ENCODE data around the gene HOXD3. TPM values are rescaled to one million over a fixed set of nuclear protein-coding genes. Genes with fewer than 3 reads are reported as not detected.

HOXD3 gene
- polyA plus RNA-seq, 1 of the 3 experiments (the other 2 are of a cell fraction), result 0.81 TPM

DNA sequence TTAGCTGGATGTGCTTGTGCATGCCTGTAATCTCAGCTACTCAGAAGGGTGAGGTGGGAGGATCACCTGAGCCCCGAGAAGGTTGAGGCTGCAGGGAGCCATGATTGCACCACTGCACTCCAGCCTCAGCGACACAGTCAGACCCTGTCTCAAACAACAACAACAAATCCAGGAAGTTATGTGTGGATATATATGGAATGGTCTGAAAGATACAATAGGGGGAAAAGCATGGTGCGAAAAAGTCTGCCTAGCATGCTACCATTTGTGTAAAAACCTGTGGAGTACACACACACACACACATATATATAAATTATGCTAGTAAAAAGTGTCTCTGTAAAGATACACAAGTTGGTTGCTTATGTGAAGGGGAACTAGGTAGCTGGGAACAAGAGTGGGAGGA is 24.4 kb downstream of the HOXD3 start:
- 74% methylated on average over 2 of the region's 3 CpGs for WGBS (ENCODE audit: low lambda C conversion rate)
- ChIA-PET CTCF (no interaction called here), POLR2A (no interaction called here)
- no peaks in the 10 kb centered on the region for H3K36me3 ChIP-seq (replicated peaks in 1 of 2; ENCODE audit: control insufficient read depth in 1 of 2, insufficient read depth in 2 of 2, low read length in 1 of 2)
- no peak overlapping the region for H3K4me2 ChIP-seq
- no peak overlapping the region for H3K27ac ChIP-seq (ENCODE audit: low read depth in 2 of 2, low read length in 1 of 2)
- no peaks in the 10 kb centered on the region for H4K20me1 ChIP-seq (ENCODE audit: insufficient read depth)
- no peak for DNase-seq
- H3K4me1 ChIP-seq (ENCODE audit: control insufficient read depth in 1 of 2, insufficient read depth in 2 of 2, low read depth in 1 of 2, low read length in 1 of 2), result no peaks in the 10 kb centered on the region; a peak in 1 of 4 replicates
- H3K27me3 ChIP-seq (ENCODE audit: insufficient read depth), result no peaks in the 10 kb centered on the region
- TF ChIP-seq ZBTB33 (IDR thresholded peaks at IDR 0.05; ENCODE audit: borderline replicate concordance, low read depth), result no peak
- TF ChIP-seq MEF2A (IDR thresholded peaks at IDR 0.05; ENCODE audit: borderline replicate concordance, low read depth), result no peak
- TF ChIP-seq CHD2 (IDR thresholded peaks at IDR 0.05; ENCODE audit: low read length, partially characterized antibody), result no peak
- H3K79me2 ChIP-seq (ENCODE audit: insufficient read depth), result no peaks in the 10 kb centered on the region
- H3K9me3 ChIP-seq, result no peaks in the 10 kb centered on the region
- no peak overlapping the region for H3K9ac ChIP-seq
- no peak overlapping the region for H3K4me3 ChIP-seq (ENCODE audit: low read depth in 2 of 2, low read length in 1 of 2)
- H3F3A ChIP-seq (replicated peaks; ENCODE audit: insufficient read depth), result no peaks in the 10 kb centered on the region
- no peak overlapping the region for H2AFZ ChIP-seq (ENCODE audit: low read depth)
- H3K9me2 ChIP-seq, result no peaks in the 10 kb centered on the region

- DNase-seq, result no peak
These were observed 25.6 kb downstream of the HOXD3 start for GRCh38 chr2:176182671-176183070.

More at GRCh38 chr2:176182671-176183070, 25.6 kb downstream of the HOXD3 start:
- no peaks in the 10 kb centered on the region for H3F3A ChIP-seq (replicated peaks; ENCODE audit: insufficient read depth)
- POLR2A ChIA-PET, result no interaction called here
- no peaks in the 10 kb centered on the region for H4K20me1 ChIP-seq (ENCODE audit: insufficient read depth)
- no peaks in the 10 kb centered on the region for H3K27me3 ChIP-seq (ENCODE audit: insufficient read depth)
- CTCF ChIA-PET, result interaction anchor here (1.0 kb wide), 1 partner anchor 272 kb away, joined by 3 read pairs; no protein-coding TSS in a partner anchor
- H3K79me2 ChIP-seq (ENCODE audit: insufficient read depth), result no peaks in the 10 kb centered on the region
- no peaks in the 10 kb centered on the region for H3K36me3 ChIP-seq (replicated peaks in 1 of 2; ENCODE audit: control insufficient read depth in 1 of 2, insufficient read depth in 2 of 2, low read length in 1 of 2)
- no peak overlapping the region for H2AFZ ChIP-seq (ENCODE audit: low read depth)
- H3K4me3 ChIP-seq (ENCODE audit: low read depth in 2 of 2, low read length in 1 of 2), result no peak overlapping the region
- H3K4me2 ChIP-seq, result no peak overlapping the region
- no peak overlapping the region for H3K27ac ChIP-seq (ENCODE audit: low read depth in 2 of 2, low read length in 1 of 2)
- no peak overlapping the region for H3K9ac ChIP-seq
- no peaks in the 10 kb centered on the region for H3K9me3 ChIP-seq
- WGBS (ENCODE audit: low lambda C conversion rate), result 69% methylated on average over 3 of the region's 3 CpGs
- TF ChIP-seq RXRA (IDR thresholded peaks at IDR 0.05; ENCODE audit: borderline replicate concordance, low read depth) (no peak), ZBTB33 (IDR thresholded peaks at IDR 0.05; ENCODE audit: borderline replicate concordance, low read depth) (no peak), REST (IDR thresholded peaks at IDR 0.05; ENCODE audit: low read depth, low read length) (no peak), GATA2 (CRISPR knock-in tag; IDR thresholded peaks at IDR 0.05) (no peak), USF1 (IDR thresholded peaks at IDR 0.05; ENCODE audit: borderline replicate concordance, low read depth) (no peak)
- TF ChIP-seq, protein P1, sequence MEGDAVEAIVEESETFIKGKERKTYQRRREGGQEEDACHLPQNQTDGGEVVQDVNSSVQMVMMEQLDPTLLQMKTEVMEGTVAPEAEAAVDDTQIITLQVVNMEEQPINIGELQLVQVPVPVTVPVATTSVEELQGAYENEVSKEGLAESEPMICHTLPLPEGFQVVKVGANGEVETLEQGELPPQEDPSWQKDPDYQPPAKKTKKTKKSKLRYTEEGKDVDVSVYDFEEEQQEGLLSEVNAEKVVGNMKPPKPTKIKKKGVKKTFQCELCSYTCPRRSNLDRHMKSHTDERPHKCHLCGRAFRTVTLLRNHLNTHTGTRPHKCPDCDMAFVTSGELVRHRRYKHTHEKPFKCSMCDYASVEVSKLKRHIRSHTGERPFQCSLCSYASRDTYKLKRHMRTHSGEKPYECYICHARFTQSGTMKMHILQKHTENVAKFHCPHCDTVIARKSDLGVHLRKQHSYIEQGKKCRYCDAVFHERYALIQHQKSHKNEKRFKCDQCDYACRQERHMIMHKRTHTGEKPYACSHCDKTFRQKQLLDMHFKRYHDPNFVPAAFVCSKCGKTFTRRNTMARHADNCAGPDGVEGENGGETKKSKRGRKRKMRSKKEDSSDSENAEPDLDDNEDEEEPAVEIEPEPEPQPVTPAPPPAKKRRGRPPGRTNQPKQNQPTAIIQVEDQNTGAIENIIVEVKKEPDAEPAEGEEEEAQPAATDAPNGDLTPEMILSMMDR (IDR thresholded peaks at IDR 0.05), result no peak
- H3K4me1 ChIP-seq (ENCODE audit: control insufficient read depth in 1 of 2, insufficient read depth in 2 of 2, low read depth in 1 of 2, low read length in 1 of 2), result peaks cover 0 to 4% of the 10 kb centered on the region in 2 experiments; a peak in 1 of 4 replicates
- H3K9me2 ChIP-seq, result no peaks in the 10 kb centered on the region
